ENCODE data around the gene LMBR1L. TPM values are rescaled to one million over a fixed set of nuclear protein-coding genes. Genes with fewer than 3 reads are reported as not detected.
A peak's percentile ranks its signal among the peaks of the same experiment; 100 is the strongest.

LMBR1L gene
- total RNA-seq, 2 donors from 2014 or later: 56.8 to 105 TPM

GRCh38 chr12:49057888-49058287 is 52.8 kb downstream of the LMBR1L start:
- Mint-ChIP-seq H3K4me3 (peak overlapping the region; percentile 96), H3K27me3 (no peaks in the 10 kb centered on the region), H3K36me3 (ENCODE audit: low read depth) (peaks cover 60% of the 10 kb centered on the region), H3K9me3 (no peaks in the 10 kb centered on the region), H3K4me1 (peaks cover 46% of the 10 kb centered on the region), H3K27ac (peak overlapping the region; percentile 79)
- ATAC-seq (replicated peaks): no peak

GRCh38 chr12:49055978-49056754 is 54.5 kb downstream of the LMBR1L start:
- ATAC-seq (replicated peaks): peak; percentile 74
- Mint-ChIP-seq H3K4me3 (peak overlapping the region; percentile 96), H3K27ac (peak overlapping the region; percentile 79), H3K27me3 (no peaks in the 10 kb centered on the region), H3K4me1 (peaks cover 48% of the 10 kb centered on the region), H3K36me3 (ENCODE audit: low read depth) (peaks cover 77% of the 10 kb centered on the region), H3K9me3 (no peaks in the 10 kb centered on the region)

GRCh38 chr12:49055092-49055491 is 55.6 kb downstream of the LMBR1L start:
- ATAC-seq (replicated peaks): no peak
- Mint-ChIP-seq H3K4me1 (peaks cover 46% of the 10 kb centered on the region), H3K36me3 (ENCODE audit: low read depth) (peaks cover 88% of the 10 kb centered on the region)

GRCh38 chr12:49054524-49054923 is 56.1 kb downstream of the LMBR1L start:
- H3K36me3 Mint-ChIP-seq (ENCODE audit: low read depth): peaks cover 92% of the 10 kb centered on the region

More at GRCh38 chr12:49055092-49055491, 55.6 kb downstream of the LMBR1L start:
- no peak overlapping the region for H3K4me3 Mint-ChIP-seq
- H3K27me3 Mint-ChIP-seq: no peaks in the 10 kb centered on the region
- H3K9me3 Mint-ChIP-seq: no peaks in the 10 kb centered on the region
- peak overlapping the region; percentile 79 for H3K27ac Mint-ChIP-seq

GRCh38 chr12:49054096-49054495 is 56.6 kb downstream of the LMBR1L start:
- no peaks in the 10 kb centered on the region for H3K9me3 Mint-ChIP-seq
- no peak overlapping the region for H3K4me3 Mint-ChIP-seq
- peaks cover 46% of the 10 kb centered on the region for H3K4me1 Mint-ChIP-seq
- no peak for ATAC-seq (replicated peaks)
- peaks cover 92% of the 10 kb centered on the region for H3K36me3 Mint-ChIP-seq (ENCODE audit: low read depth)
- H3K27ac Mint-ChIP-seq: no peak overlapping the region
- no peaks in the 10 kb centered on the region for H3K27me3 Mint-ChIP-seq

More at GRCh38 chr12:49054524-49054923, 56.1 kb downstream of the LMBR1L start:
- H3K4me3 Mint-ChIP-seq: no peak overlapping the region
- ATAC-seq (replicated peaks): no peak
- no peaks in the 10 kb centered on the region for H3K27me3 Mint-ChIP-seq
- H3K27ac Mint-ChIP-seq: peak overlapping the region; percentile 79
- H3K4me1 Mint-ChIP-seq: peaks cover 46% of the 10 kb centered on the region
- no peaks in the 10 kb centered on the region for H3K9me3 Mint-ChIP-seq

- H3K4me3 Mint-ChIP-seq: no peak overlapping the region
- ATAC-seq (replicated peaks): no peak
- peaks cover 37% of the 10 kb centered on the region for H3K4me1 Mint-ChIP-seq
- no peaks in the 10 kb centered on the region for H3K9me3 Mint-ChIP-seq
- no peaks in the 10 kb centered on the region for H3K27me3 Mint-ChIP-seq
- no peak overlapping the region for H3K27ac Mint-ChIP-seq
- peaks cover 95% of the 10 kb centered on the region for H3K36me3 Mint-ChIP-seq (ENCODE audit: low read depth)
Measured at GRCh38 chr12:49052451-49053208, 58.0 kb downstream of the LMBR1L start.

- Mint-ChIP-seq H3K27me3 (no peaks in the 10 kb centered on the region), H3K4me3 (no peak overlapping the region), H3K27ac (peak overlapping the region; percentile 35), H3K9me3 (no peaks in the 10 kb centered on the region), H3K4me1 (peaks cover 29% of the 10 kb centered on the region), H3K36me3 (ENCODE audit: low read depth) (peaks cover 95% of the 10 kb centered on the region)
- ATAC-seq (replicated peaks): no peak
Measured at GRCh38 chr12:49051777-49052438, 58.7 kb downstream of the LMBR1L start.

GRCh38 chr12:49051373-49051764 is 59.3 kb downstream of the LMBR1L start:
- Mint-ChIP-seq H3K27me3 (no peaks in the 10 kb centered on the region), H3K27ac (peak overlapping the region; percentile 35), H3K4me1 (peaks cover 24% of the 10 kb centered on the region), H3K9me3 (no peaks in the 10 kb centered on the region), H3K4me3 (no peak overlapping the region), H3K36me3 (ENCODE audit: low read depth) (peaks cover 99% of the 10 kb centered on the region)
- ATAC-seq (replicated peaks): no peak

GRCh38 chr12:49050507-49051372 is 59.9 kb downstream of the LMBR1L start:
- Mint-ChIP-seq H3K27me3 (no peaks in the 10 kb centered on the region), H3K36me3 (ENCODE audit: low read depth) (peaks cover 100% of the 10 kb centered on the region), H3K27ac (no peak overlapping the region), H3K4me1 (peaks cover 18% of the 10 kb centered on the region), H3K9me3 (no peaks in the 10 kb centered on the region), H3K4me3 (no peak overlapping the region)
- ATAC-seq (replicated peaks): no peak

- no peak overlapping the region for H3K4me3 Mint-ChIP-seq
- H3K4me1 Mint-ChIP-seq: peaks cover 7% of the 10 kb centered on the region
- H3K27ac Mint-ChIP-seq: no peak overlapping the region
- ATAC-seq (replicated peaks): no peak
- no peaks in the 10 kb centered on the region for H3K27me3 Mint-ChIP-seq
- H3K36me3 Mint-ChIP-seq (ENCODE audit: low read depth): peaks cover 100% of the 10 kb centered on the region
- no peaks in the 10 kb centered on the region for H3K9me3 Mint-ChIP-seq
Measured at GRCh38 chr12:49049566-49050224, 61.0 kb downstream of the LMBR1L start.

- no peak overlapping the region for H3K4me3 Mint-ChIP-seq
- H3K27ac Mint-ChIP-seq: no peak overlapping the region
- no peaks in the 10 kb centered on the region for H3K9me3 Mint-ChIP-seq
- H3K36me3 Mint-ChIP-seq (ENCODE audit: low read depth): peaks cover 100% of the 10 kb centered on the region
- H3K27me3 Mint-ChIP-seq: no peaks in the 10 kb centered on the region
- H3K4me1 Mint-ChIP-seq: peaks cover 6% of the 10 kb centered on the region
- ATAC-seq (replicated peaks): no peak
Measured at GRCh38 chr12:49048953-49049352, 61.7 kb downstream of the LMBR1L start.
